IPS-18c (cell line): ENCODE data around the gene NHS.

Experiments
- H3K4me3 ChIP-seq: 2 replicates; pipeline ENCODE4 v1.7.0; 2013; ENCODE audit warnings: low read depth, mild to moderate bottlenecking, low read length, moderate library complexity; ENCODE audit not compliant: insufficient read depth
- H3K9me3 ChIP-seq: one replicate; pipeline ENCODE4 v1.6.1; 2013; ENCODE audit warnings: mild to moderate bottlenecking, low read length, moderate library complexity; ENCODE audit not compliant: control insufficient read depth, insufficient read depth

NHS gene

DNA sequence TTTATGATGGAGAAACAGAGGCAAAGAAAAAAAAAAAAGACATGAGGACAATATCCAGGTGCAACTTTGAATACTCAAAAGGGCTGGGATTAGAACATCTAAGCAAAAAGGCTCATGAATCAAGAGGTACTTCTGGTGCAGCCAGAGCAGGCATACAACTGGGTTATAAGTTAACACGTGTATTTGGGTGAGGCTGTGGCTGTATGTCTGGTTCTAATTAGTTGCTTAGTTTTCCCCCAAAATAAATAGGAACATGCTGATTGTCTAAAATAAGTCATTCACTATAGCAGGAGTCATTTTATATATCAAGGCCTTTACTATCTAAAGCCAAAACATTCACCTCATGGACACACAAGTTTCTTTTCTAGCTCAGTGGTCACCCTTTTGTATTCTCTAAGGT is 20.2 kb downstream of the NHS start:
- Histone ChIP-seq H3K9me3 (no peaks in the 10 kb centered on the region), H3K4me3 (no peak overlapping the region)

DNA sequence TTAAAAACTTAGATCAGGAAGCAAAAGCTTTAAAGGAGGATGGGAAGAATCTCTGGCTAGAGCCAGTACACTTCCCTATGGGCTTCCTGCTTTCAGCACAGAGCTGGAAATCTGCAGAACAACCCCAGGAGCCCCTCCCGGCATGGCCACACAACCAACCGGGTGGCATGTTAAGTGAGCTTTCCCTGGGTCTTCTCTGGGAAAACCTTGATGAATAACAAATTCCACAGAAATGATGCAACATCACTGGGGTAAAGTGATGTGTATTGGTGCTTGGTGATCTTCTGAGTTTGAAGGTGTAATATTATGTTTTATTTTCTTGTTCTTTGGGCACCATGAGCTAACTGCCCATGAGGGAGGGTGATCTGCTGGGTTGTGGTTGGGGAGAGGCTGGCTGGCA is 22.1 kb downstream of the NHS start:
- H3K4me3 ChIP-seq: no peak overlapping the region

DNA sequence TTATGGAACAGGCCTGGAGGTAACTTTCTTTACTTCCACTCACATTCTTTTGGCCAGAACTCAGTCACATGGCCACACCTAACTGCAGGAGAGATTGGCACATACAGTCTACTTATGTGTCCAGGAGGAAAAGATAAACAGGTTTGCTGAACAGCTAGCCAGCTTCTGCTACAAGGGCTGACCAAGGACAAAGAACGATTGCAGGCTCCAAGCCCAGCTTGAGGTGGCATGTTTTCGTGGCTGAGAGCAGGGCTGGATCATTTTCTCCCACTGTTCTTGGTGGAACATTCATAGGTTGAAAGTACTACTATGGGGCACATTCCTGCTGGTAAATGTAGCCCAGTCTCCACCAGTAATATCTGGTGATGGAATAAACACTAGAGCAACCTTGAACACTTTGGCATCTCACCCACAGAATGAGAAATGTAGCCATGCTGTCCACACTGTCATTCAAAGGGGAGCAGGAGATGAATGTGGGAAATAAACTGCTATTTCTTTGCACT is 28.2 kb downstream of the NHS start:
- Histone ChIP-seq H3K9me3 (no peaks in the 10 kb centered on the region), H3K4me3 (no peak overlapping the region)

More for the DNA sequence above, 22.1 kb downstream of the NHS start:
- no peaks in the 10 kb centered on the region for H3K9me3 ChIP-seq

DNA sequence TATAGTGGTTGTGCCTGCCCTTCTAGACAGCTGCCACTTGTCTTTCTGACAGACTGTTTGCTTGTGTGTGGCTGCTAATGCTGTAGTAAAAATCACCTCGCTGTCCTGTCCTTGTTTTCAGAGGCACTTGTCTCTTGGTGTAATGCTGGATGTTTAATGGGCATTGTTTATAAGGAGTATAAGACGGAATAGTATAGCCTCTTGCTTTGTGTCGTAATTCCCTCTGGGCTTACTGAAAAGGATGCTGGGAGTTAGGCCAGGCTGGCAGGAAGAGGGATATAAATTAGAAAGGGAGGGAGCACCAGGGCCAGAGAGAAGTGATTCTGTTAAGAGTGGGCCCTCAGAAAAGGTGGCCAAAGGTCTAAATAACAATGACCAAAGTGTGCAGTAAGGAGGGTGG is 29.0 kb downstream of the NHS start:
- Histone ChIP-seq H3K9me3 (no peaks in the 10 kb centered on the region), H3K4me3 (no peak overlapping the region)

DNA sequence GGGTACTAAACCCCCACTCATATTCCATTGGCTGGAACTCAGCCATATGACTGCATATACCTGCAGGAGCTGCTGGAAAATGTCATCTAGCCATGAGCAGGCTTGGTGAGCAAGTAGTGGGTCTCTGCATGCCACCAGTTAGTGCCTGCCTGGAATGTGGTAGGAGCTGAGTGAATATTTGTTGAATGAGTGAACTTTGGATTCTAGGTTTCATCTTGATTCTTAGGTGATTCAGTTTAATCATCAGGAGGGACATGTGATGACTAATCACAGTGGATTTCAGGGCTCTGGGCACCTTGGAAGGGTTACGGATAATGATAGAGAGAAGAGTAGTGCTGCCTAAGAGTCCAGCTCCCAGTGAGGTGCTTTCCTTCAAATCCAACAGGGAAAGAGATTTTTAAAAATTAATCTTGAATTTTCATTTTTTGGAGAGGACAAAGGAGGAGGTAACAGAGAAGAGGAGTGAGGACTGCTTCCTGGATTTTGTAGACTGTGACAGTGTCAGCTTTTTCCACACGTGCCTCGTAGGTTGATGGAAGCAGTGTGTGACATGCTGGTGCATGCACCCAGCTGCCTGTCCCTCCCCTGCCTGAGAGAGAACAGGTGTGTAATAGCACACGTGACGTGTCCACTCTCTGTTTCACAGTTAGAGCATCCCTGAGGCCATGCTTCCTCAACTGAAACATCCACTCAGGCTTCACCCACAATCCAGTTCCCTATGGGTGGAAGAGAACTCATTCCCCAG is 30.4 kb downstream of the NHS start:
- no peak overlapping the region for H3K4me3 ChIP-seq

DNA sequence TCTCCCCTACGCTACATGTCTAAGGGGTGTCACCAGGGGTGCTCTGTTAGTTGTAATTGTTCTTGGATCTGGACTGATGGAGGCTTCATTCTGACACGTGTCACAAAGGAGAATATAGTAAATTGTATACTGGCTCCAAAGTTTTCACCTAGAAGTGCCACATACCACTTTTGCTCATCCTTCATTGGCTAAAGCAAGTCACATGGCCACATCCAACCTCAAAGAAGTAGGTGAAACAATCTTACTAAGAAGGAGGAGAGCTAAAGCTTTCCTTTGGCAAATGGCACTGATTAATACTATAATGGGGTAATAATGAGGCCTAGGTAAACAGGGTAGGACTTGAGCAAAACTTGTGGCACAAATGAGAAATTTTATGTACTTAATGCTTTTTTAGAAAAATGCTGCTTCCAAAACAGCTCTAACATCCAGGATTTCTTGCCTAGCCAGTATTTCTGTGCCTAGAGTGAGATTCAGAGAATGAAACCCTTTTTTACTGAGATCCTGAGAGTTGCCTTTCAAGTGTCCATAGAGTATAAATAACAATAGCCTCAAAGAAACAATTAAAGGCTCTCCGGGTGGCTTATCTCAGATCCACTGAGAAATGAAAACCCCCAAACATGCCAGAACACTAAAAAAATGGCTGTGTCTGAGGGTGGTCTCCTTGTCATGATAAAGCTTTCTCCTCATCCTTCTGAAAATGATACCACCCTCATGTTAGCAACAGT is 34.7 kb downstream of the NHS start:
- H3K9me3 ChIP-seq: no peaks in the 10 kb centered on the region
- H3K4me3 ChIP-seq: 0 out of 2 replicates have a peak overlapping the region, but pooled peaks have one; percentile 17

More for the DNA sequence above, 30.4 kb downstream of the NHS start:
- no peaks in the 10 kb centered on the region for H3K9me3 ChIP-seq

DNA sequence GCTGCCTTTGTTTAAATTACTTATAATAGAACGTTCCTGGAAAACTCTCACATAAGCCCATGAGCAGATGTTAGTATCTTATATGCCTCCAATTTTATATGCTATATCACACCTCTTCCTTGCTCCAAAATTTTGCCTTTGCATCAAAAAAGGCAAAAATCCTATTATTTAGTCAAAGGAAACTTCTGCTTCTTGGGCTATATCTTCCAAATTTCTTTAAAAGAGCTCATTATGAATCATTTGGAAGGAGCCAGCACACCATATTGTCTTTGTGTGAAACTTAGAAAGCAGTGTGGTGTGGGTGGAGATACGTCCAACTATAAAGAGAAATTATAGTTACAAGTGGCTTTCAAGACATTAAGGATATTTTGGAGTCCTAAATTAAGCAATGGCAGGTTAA is 35.7 kb downstream of the NHS start:
- no peaks in the 10 kb centered on the region for H3K9me3 ChIP-seq
- H3K4me3 ChIP-seq: no peak overlapping the region

DNA sequence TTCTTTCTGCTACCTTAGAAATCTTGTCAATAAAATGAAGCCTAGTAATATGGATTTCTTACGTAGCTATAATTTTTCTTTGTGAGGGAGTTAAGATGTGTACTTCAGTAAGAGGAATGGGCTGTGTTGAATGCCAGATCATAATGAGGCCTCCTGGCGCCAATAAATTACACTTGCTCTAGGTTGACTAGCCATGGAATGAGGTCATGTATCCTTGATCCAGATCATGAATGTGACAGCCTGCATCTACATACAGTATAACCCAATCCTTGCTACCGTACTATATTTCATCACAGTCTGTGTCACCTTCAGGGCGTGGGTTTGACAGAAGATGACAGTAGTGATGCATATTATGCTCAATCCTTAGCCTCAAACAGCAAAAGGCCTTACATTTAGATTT is 36.2 kb downstream of the NHS start:
- no peak overlapping the region for H3K4me3 ChIP-seq
- H3K9me3 ChIP-seq: no peaks in the 10 kb centered on the region

DNA sequence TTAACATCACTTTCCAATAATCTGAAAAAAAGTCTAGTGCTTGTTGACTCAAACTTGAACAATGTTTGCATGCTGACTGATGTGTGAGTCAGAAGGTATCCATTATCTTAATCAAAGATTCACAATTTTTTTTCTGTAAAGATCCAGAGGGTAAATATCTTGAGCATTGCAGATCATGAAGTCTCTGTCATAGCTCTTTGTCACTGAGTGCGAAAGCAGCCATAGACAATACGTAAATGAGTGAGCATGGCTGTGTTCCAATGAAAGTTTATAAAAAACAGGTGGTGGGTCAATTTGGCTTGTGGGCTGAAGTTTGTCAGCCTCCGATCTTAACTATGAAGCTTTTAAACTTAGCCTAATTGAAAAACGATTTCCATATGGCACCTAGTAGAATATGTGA is 37.7 kb downstream of the NHS start:
- H3K4me3 ChIP-seq: no peak overlapping the region
- H3K9me3 ChIP-seq: no peaks in the 10 kb centered on the region

DNA sequence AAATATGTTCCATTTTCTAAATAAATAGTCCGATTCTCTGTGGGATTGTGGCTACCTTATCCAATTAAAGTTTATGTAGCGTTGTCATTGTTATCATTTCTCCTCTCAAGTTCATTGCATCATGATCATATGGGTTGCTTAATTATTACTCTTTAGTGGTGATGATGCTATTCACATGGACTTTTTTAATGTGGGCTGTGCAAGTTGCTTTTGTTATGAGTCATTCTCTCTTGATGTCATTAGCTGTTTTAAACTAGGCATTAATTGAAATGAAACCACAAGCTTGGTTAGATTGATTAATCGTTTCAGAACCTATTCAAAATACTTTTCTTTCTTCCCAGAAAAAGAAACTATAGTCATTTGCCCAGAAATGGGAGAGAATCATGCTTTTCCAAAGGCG is 38.2 kb downstream of the NHS start:
- Histone ChIP-seq H3K9me3 (no peaks in the 10 kb centered on the region), H3K4me3 (no peak overlapping the region)

DNA sequence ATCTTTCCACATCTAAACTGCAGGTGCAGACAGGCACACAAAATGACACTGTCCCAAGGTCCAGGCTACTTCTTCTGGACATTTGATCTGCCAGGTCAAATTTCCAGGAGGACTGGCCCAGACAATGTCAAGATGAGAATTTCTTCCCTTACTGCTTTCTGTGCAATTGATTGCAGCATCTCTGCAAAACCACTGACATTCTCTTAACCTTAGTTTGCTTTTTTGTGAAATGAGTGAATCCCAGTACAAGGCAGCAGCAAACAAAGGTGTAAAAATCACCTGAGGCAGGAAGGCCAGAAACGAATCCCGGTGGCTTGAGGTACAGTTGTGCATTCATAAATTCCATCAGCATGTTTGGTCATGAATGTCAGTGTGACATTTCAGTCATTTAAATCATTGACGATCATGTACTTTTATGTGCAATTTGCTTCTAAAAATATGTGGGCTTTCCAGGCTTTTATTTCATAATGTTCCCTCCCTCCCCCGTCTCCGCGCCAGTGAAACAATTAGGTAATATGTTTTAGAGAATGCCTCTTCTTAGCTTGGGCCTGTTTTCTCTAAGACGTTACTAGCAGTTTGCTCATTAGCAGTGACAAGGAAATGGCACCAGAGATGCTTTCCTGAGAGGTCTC is 39.1 kb downstream of the NHS start:
- Histone ChIP-seq H3K4me3 (no peak overlapping the region), H3K9me3 (no peaks in the 10 kb centered on the region)

DNA sequence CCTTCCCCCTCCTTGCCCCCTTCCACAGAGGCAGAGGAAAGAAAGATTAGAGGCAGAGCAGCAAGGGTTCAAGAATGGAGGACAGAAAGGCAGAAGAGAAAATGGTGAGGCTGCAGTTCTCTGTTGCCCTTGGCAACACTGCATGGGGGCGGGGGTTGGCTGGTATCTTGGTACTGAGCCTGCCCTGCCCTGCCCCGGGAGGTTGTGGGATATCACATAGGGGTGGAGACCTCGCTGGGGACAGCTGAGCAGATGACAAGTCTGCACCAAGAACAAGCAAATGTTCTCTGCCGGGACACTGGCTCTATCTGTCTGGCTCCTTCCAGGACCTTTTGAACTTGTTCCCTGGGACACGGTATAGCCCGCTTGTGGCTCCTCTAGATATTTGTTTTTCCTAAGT is 39.8 kb downstream of the NHS start:
- no peak overlapping the region for H3K4me3 ChIP-seq
- H3K9me3 ChIP-seq: no peaks in the 10 kb centered on the region

DNA sequence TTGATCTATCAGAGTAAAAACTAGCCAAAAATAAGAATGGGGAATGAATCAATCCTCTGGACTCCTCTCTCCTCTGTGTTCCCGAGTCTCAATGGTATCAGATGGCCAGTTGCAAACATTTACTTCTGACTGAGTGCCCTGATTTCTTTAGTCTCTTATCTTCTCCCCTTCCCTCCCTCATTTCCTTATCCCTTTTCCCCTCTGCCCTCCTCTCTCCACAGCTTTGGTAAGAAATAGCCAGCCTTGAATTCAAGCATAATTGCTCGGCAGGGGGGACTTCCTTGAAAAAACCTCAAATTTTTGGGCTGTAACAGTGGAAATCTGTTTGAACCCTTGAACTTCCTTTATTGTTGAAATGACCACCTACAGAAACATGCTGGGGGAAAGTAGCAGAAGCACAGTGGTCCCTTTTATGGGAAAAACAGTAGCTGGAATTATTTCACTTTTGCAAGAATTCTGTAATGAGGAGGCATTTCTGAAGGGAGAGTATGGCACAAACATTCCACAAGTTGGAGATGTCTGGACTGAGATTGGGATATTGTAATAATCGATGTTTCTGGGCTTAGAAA is 40.3 kb downstream of the NHS start:
- Histone ChIP-seq H3K9me3 (no peaks in the 10 kb centered on the region), H3K4me3 (no peak overlapping the region)

DNA sequence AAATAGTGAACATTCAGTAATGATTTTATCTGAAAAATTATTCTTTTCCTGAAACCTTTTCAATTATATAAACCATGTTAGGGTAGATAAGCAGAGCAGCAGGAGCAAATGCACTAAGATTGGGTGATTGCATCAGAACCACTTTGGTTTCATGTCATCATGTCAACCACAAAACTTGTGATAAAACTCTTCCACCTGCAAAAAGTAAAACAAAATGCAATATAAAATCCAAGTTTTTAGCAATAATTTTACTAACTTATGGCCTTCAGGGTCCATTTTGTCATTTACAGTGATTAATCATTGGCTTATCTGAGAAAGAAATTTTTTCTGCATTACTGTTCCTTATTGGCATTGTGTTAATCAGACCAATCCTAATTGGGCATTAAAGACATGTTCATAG is 42.4 kb downstream of the NHS start:
- H3K9me3 ChIP-seq: no peaks in the 10 kb centered on the region
- no peak overlapping the region for H3K4me3 ChIP-seq

DNA sequence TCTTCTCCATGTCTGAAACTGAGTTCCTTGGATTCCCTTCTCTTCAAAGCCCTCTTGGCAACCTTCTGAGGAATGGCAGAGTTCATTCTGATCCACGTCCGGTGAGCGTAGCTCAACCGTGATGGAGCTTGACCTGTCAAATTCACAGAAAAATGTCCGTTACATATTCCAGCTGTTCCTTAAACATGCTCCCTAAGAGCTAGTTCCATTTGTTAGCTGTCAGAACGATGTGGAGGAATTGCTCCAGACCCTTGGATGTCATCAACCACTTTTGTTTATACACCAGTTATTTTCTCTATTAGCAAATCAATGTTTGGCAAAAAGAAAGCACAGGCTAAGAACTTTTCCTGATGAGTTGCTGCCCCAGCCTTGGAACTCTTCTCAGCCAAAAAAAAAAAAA is 50.1 kb downstream of the NHS start:
- H3K9me3 ChIP-seq: no peaks in the 10 kb centered on the region
- no peak overlapping the region for H3K4me3 ChIP-seq

DNA sequence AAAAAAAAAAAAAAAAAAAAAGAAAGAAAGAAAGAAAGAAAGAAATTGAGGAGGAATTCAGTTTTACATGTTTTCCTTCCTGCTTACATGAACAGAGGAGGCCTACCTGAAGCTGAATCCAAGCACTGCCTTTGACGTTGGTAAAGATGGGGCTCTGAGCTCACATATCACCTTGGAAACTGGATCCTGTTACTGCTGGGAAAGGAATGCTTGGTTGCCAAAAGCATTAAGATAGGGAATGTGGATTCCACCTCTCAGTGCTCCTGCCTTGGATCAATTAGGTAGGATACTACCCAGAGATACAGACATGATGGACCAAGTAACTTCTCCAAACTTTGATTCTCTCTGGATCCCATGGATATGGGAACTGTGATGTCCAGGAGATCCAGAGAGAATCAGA is 50.6 kb downstream of the NHS start:
- H3K4me3 ChIP-seq: no peak overlapping the region
- H3K9me3 ChIP-seq: no peaks in the 10 kb centered on the region

DNA sequence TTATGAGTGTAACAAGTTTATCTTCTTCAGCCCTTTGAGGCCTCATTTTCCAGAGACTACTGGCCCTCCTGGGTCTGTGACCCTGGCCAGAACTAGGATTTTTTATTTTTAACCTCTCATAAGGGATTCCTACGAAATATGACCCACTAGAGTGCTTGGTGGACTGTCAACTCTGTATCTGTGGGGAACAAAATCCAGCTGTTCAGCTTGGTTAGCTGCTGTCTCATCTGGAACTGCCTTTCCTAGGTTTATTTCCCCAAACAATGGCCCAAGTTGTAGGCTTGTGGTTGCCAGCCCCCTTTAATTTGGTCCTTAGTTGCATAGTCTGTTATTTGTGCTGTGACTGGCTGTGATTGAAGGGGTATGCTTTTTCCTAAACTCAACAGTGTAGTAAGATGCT is 56.2 kb downstream of the NHS start:
- Histone ChIP-seq H3K9me3 (no peaks in the 10 kb centered on the region), H3K4me3 (no peak overlapping the region)

DNA sequence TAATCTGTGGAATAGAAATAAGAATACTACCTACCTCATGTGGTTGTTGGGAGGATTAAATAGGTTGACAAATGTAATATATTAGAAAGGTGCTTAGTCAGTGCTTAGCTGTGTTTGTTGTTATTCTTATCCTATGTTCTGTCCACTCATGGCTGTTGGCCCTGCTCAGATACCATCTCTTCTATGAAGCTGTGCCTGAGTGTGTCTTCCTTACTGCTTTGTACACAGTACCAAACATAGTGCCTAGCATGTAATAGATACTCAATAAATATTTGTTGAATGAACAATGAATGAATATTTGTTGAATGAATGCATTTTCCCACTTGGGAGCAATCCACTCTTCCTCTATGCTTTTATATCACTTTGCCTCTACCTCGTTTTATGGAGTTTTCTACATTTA is 57.2 kb downstream of the NHS start:
- Histone ChIP-seq H3K9me3 (no peaks in the 10 kb centered on the region), H3K4me3 (no peak overlapping the region)
